B cell (primary cell): ENCODE data around the gene MCOLN3. TPM values are rescaled to one million over a fixed set of nuclear protein-coding genes. Genes with fewer than 3 reads are reported as not detected.

ENCODE experiments used
- ATAC-seq: fragments of 200-7000 bp; cut with Tn5 transposase; one replicate; pipeline ENCODE4 v1.10.0; 2021; ENCODE audit warnings: low read depth, mild to moderate bottlenecking, moderate number of reproducible peaks, moderate library complexity
- CTCF ChIA-PET: fragments of 350-600 bp; sonication (Branson Sonifier 250); formaldehyde crosslinking; loops from one replicate; lab custom pipeline; 2021; ENCODE audit warnings: antibody characterized with exemption, inconsistent platforms; lab: Charles Lee
- POLR2A ChIA-PET: fragments of 350-600 bp; sonication (Branson Sonifier 250); formaldehyde crosslinking; loops from one replicate; lab custom pipeline; 2021; ENCODE audit warnings: antibody characterized with exemption; lab: Charles Lee
- DNase-seq: peaks from one replicate; pipeline ENCODE4 v3.0.0; 2013
- H2AFZ ChIP-seq: 2 replicates; pipeline ENCODE4 v1.6.1; 2012; ENCODE audit warnings: mild to moderate bottlenecking, low read depth, low read length; ENCODE audit not compliant: insufficient read depth, poor library complexity, severe bottlenecking
- H3K27ac ChIP-seq, 2 donors: 1 replicate in 1 of 2; 2 replicates in 1 of 2; pipeline ENCODE4 v1.5.1; 2012 to 2013; ENCODE audit warnings: low read length in 2 of 2, mild to moderate bottlenecking in 2 of 2, moderate library complexity in 1 of 2
- H3K27me3 ChIP-seq, 4 experiments: fragments of 200-600 bp in 1 of 4; sonication (generic) in 1 of 4; replicated peaks in 1 of 4; 1 replicate in 2 of 4; 2 replicates in 2 of 4; pipeline versions ENCODE4 v1.6.1 to v1.7.0; 2013 to 2016; ENCODE audit warnings: low read length in 3 of 4, mild to moderate bottlenecking in 2 of 4, mixed read lengths in 1 of 4, moderate library complexity in 1 of 4; ENCODE audit not compliant: insufficient read depth in 4 of 4, control insufficient read depth in 3 of 4; ENCODE audit errors: control extremely low read depth in 1 of 4
- H3K36me3 ChIP-seq, 2 experiments: replicated peaks in 1 of 2; 1 replicate in 1 of 2; 2 replicates in 1 of 2; pipeline versions ENCODE4 v1.6.1 to v1.7.1; 2013; ENCODE audit warnings: low read length in 1 of 2; ENCODE audit not compliant: insufficient read depth in 2 of 2, control insufficient read depth in 1 of 2; ENCODE audit errors: control extremely low read depth in 1 of 2, extremely low read depth in 1 of 2
- H3K4me1 ChIP-seq, 2 donors: fragments of 200-600 bp in 1 of 2; sonication (generic) in 1 of 2; 1 replicate in 1 of 2; 2 replicates in 1 of 2; pipeline versions ENCODE4 v1.5.1 to v1.6.1; 2013 to 2017; ENCODE audit warnings: low read length in 2 of 2; ENCODE audit not compliant: control insufficient read depth in 2 of 2, insufficient read depth in 2 of 2
- H3K4me2 ChIP-seq: replicated peaks from 2 replicates; pipeline ENCODE3; 2012; ENCODE audit warnings: mild to moderate bottlenecking, low read depth, low read length; ENCODE audit not compliant: poor library complexity, severe bottlenecking
- H3K4me3 ChIP-seq, 5 experiments: fragments of 200-600 bp in 1 of 5; sonication (generic) in 1 of 5; 1 replicate in 3 of 5; 2 replicates in 2 of 5; pipeline versions ENCODE4 v1.5.1 to v1.7.0; 2011 to 2016; ENCODE audit warnings: low read length in 4 of 5, mild to moderate bottlenecking in 4 of 5, low read depth in 2 of 5, control low read depth in 1 of 5, moderate library complexity in 1 of 5; ENCODE audit not compliant: insufficient read depth in 1 of 5; ENCODE audit errors: control extremely low read depth in 1 of 5, extremely low read depth in 1 of 5
- H3K79me2 ChIP-seq: fragments of 200-600 bp; sonication (generic); one replicate; pipeline ENCODE4 v1.6.0; 2016; ENCODE audit warnings: low read length; ENCODE audit not compliant: control insufficient read depth, insufficient read depth
- H3K9ac ChIP-seq: fragments of 200-600 bp; sonication (generic); 2 replicates; pipeline ENCODE4 v1.6.1; 2017; ENCODE audit warnings: mild to moderate bottlenecking, low read length, moderate library complexity
- H3K9me3 ChIP-seq, 3 donors: one replicate each; pipeline versions ENCODE4 v1.6.1 to v1.7.1; 2013; ENCODE audit warnings: low read length in 2 of 3; ENCODE audit not compliant: control insufficient read depth in 2 of 3, insufficient read depth in 1 of 3; ENCODE audit errors: control extremely low read depth in 1 of 3
- H4K20me1 ChIP-seq: 2 replicates; pipeline ENCODE4 v1.6.0; 2012; ENCODE audit warnings: mild to moderate bottlenecking, low read length; ENCODE audit not compliant: insufficient read depth, control insufficient read depth, poor library complexity, severe bottlenecking
- H3K27ac Mint-ChIP-seq: one replicate; pipeline ENCODE4 v1.8.0; 2021; ENCODE audit warnings: mixed read lengths
- H3K27me3 Mint-ChIP-seq: one replicate; pipeline ENCODE4 v1.8.0; 2021; ENCODE audit warnings: mixed read lengths
- H3K4me1 Mint-ChIP-seq: one replicate; pipeline ENCODE4 v1.8.0; 2021; ENCODE audit warnings: mixed read lengths
- H3K4me3 Mint-ChIP-seq: one replicate; pipeline ENCODE4 v1.8.0; 2021; ENCODE audit warnings: mixed read lengths
- H3K9me3 Mint-ChIP-seq: one replicate; pipeline ENCODE4 v1.8.0; 2022; ENCODE audit warnings: mixed read lengths; ENCODE audit not compliant: insufficient read depth
- EZH2 ChIP-seq: IDR thresholded peaks from 2 replicates; pipeline ENCODE4 v1.6.1; 2012; ENCODE audit warnings: borderline replicate concordance, low read depth, mild to moderate bottlenecking, moderate library complexity, low read length; ENCODE audit not compliant: insufficient read depth, poor library complexity, severe bottlenecking
- WGBS: methylation state at CpG from one replicate; pipeline ENCODE4 v1.1.5; 2013; ENCODE audit warnings: missing lambda C conversion rate; ENCODE audit not compliant: insufficient coverage; 5-methylcytosine and 5-hydroxymethylcytosine counted together
- intact Hi-C: fragments of 100-400 bp; cut with micrococcal nuclease; formaldehyde crosslinking; loops from one replicate; pipeline ENCODE4 v1.10.0; 2022
- polyA plus RNA-seq: library from polyadenylated mRNA; depleted of rRNA; stranded (reverse); fragments of >200 nt; gene quantifications from 2 replicates; pipeline ENCODE4 v1.2.3, GENCODE V29; 2012
- total RNA-seq, 2 donors: library from RNA; stranded (reverse); fragments of 120-200 nt in 1 of 2; gene quantifications; 1 replicate in 1 of 2; 2 replicates in 1 of 2; pipeline versions ENCODE4 v1.2.3 to v1.2.4, GENCODE V29; 2013 to 2022
- TF ChIP-seq, protein P1 (sequence below): fragments of 200-600 bp; IDR thresholded peaks from one replicate; pipeline ENCODE4 v1.8.0; 2022; ENCODE audit warnings: antibody characterized with exemption, mild to moderate bottlenecking

The MCOLN3 gene
- total and polyA plus RNA-seq, 2 donors (not counting 1 experiment from before 2014, with no cell fraction given): 0.10 TPM; not detected in 1

DNA sequence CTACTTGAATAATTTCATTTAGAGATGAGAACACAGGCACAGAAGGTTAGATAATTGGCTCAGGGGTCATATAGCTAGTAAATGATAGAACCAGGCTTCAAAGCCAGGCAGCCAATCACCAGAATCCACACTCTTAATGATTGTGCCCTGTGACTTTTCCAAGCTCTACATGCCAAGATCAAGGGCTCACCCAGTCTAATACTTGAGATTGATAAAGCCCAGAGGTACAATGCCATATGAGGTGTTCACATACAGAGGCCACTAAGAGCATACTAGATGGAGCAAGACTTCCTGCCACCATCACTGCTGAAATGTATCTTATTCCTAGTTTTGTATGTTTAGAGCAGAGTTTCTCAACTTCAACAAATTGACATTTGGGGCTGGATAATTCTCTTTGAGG lies 40.9 kb upstream of the MCOLN3 start:
- Histone ChIP-seq H3K79me2 (no peaks in the 10 kb centered on the region), H3K27ac (no peak overlapping the region), H2AFZ (no peak overlapping the region), H3K4me3 (no peak overlapping the region), H3K4me2 (no peak overlapping the region), H4K20me1 (no peaks in the 10 kb centered on the region), H3K36me3 (no peaks in the 10 kb centered on the region), H3K27me3 (peaks cover 0 to 20% (median 15%) of the 10 kb centered on the region in 4 experiments), H3K9me3 (peaks cover 0 to 1% (median 0%) of the 10 kb centered on the region in 3 donors), H3K9ac (no peak overlapping the region), H3K4me1 (peaks cover 4 to 7% of the 10 kb centered on the region in 2 donors)
- no peak for ATAC-seq
- H3K9me3 Mint-ChIP-seq: no peaks in the 10 kb centered on the region
- ChIA-PET CTCF (no interaction called here), POLR2A (no interaction called here)
- H3K4me1 Mint-ChIP-seq: peaks cover 2% of the 10 kb centered on the region
- H3K27me3 Mint-ChIP-seq: peaks cover 32% of the 10 kb centered on the region
- DNase-seq: no peak
- H3K4me3 Mint-ChIP-seq: no peak overlapping the region
- intact Hi-C loops: no loop called here
- no peak overlapping the region for H3K27ac Mint-ChIP-seq
- TF ChIP-seq EZH2: no peak
- TF ChIP-seq, protein P1, sequence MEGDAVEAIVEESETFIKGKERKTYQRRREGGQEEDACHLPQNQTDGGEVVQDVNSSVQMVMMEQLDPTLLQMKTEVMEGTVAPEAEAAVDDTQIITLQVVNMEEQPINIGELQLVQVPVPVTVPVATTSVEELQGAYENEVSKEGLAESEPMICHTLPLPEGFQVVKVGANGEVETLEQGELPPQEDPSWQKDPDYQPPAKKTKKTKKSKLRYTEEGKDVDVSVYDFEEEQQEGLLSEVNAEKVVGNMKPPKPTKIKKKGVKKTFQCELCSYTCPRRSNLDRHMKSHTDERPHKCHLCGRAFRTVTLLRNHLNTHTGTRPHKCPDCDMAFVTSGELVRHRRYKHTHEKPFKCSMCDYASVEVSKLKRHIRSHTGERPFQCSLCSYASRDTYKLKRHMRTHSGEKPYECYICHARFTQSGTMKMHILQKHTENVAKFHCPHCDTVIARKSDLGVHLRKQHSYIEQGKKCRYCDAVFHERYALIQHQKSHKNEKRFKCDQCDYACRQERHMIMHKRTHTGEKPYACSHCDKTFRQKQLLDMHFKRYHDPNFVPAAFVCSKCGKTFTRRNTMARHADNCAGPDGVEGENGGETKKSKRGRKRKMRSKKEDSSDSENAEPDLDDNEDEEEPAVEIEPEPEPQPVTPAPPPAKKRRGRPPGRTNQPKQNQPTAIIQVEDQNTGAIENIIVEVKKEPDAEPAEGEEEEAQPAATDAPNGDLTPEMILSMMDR: no peak

DNA sequence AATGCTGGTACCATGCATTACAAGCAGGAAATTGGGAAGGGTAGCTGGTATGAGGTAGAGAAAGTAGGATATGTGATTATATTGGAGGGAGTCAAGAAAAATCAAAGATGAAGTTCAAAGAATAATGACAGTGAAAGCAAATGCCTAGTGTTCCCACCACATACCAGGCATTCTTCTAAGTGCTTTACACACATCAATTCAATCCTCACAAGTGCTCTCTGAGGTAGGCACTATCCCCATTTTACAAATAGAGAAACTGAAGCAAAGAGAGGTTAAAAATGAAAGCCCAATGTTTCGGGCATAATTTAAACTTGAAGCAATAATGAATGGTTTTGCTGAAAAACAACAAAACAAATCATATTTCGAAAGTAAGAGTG lies 40.1 kb upstream of the MCOLN3 start:
- Mint-ChIP-seq H3K4me3 (no peak overlapping the region), H3K9me3 (no peaks in the 10 kb centered on the region), H3K27ac (no peak overlapping the region), H3K4me1 (peaks cover 2% of the 10 kb centered on the region), H3K27me3 (peaks cover 31% of the 10 kb centered on the region)
- Histone ChIP-seq H3K4me1 (peaks cover 4 to 7% of the 10 kb centered on the region in 2 donors), H3K27ac (no peak overlapping the region), H3K27me3 (peaks cover 0 to 16% (median 15%) of the 10 kb centered on the region in 4 experiments), H3K9ac (no peak overlapping the region), H3K4me2 (no peak overlapping the region), H2AFZ (no peak overlapping the region), H3K9me3 (peaks cover 0 to 1% (median 0%) of the 10 kb centered on the region in 3 donors), H3K36me3 (no peaks in the 10 kb centered on the region), H3K79me2 (no peaks in the 10 kb centered on the region), H4K20me1 (no peaks in the 10 kb centered on the region), H3K4me3 (no peak overlapping the region)
- TF ChIP-seq EZH2: no peak
- TF ChIP-seq, protein P1: no peak
- CTCF ChIA-PET: no interaction called here
- intact Hi-C loops: no loop called here
- POLR2A ChIA-PET: no interaction called here
- no CpG with 5 or more reads among the region's 2 CpGs for WGBS
- no peak for DNase-seq
- no peak for ATAC-seq
